Activated T-cell treated with anti-CD3 and anti-CD28 coated beads for 1 hour (primary cell): ENCODE data around the gene ZFR2.
A peak's percentile ranks its signal among the peaks of the same experiment; 100 is the strongest.

ENCODE experiments used
- DNase-seq: peaks from one replicate; pipeline ENCODE4 v3.0.0-alpha.2; 2020; ENCODE audit warnings: low read depth

Gene ZFR2

GRCh38 chr19:3785938-3786824, 82.7 kb downstream of the ZFR2 start, which contains the start of gene MATK:
MATK (minus strand) TSS chr19:3786381; CDS start chr19:3785135, 1,246 bp downstream.
- no peak for DNase-seq

- no peak for DNase-seq
Measured at GRCh38 chr19:3785451-3785937, 83.3 kb downstream of the ZFR2 start.

GRCh38 chr19:3784607-3785450, 84.0 kb downstream of the ZFR2 start:
- DNase-seq = no peak

- peak; percentile 20 for DNase-seq
Measured at GRCh38 chr19:3783660-3784584, 84.9 kb downstream of the ZFR2 start.

GRCh38 chr19:3782903-3783302, 85.9 kb downstream of the ZFR2 start:
- no peak for DNase-seq

- no peak for DNase-seq
Measured at GRCh38 chr19:3782330-3782729, 86.5 kb downstream of the ZFR2 start.

- no peak for DNase-seq
Measured at GRCh38 chr19:3781603-3782002, 87.2 kb downstream of the ZFR2 start.

GRCh38 chr19:3780786-3781304, 88.0 kb downstream of the ZFR2 start:
- DNase-seq = no peak

GRCh38 chr19:3778899-3779723, 89.7 kb downstream of the ZFR2 start:
- no peak for DNase-seq

GRCh38 chr19:3778104-3778867, 90.6 kb downstream of the ZFR2 start:
- no peak for DNase-seq

- no peak for DNase-seq
Measured at GRCh38 chr19:3776479-3777040, 92.3 kb downstream of the ZFR2 start.

- DNase-seq = no peak
Measured at GRCh38 chr19:3775831-3776230, 93.0 kb downstream of the ZFR2 start.

GRCh38 chr19:3775374-3775711, 93.5 kb downstream of the ZFR2 start:
- DNase-seq = no peak

- no peak for DNase-seq
Measured at GRCh38 chr19:3774621-3775373, 94.0 kb downstream of the ZFR2 start.

GRCh38 chr19:3773814-3774515, 94.9 kb downstream of the ZFR2 start:
- DNase-seq = no peak

- DNase-seq = no peak
Measured at GRCh38 chr19:3771906-3772455, 96.9 kb downstream of the ZFR2 start, which contains the start of gene RAX2. RAX2 (minus strand) TSS chr19:3772228; CDS start chr19:3771742, 486 bp downstream.

GRCh38 chr19:3771000-3771905, 97.6 kb downstream of the ZFR2 start:
- no peak for DNase-seq
